Endothelial cell of umbilical vein (primary cell): ENCODE results near the gene GSDME. TPM values are rescaled to one million over a fixed set of nuclear protein-coding genes. Genes with fewer than 3 reads are reported as not detected.

ENCODE experiments used
- BruUV-seq: library from RNA; stranded (reverse); fragments of 400-500 nt; replicated peaks from 2 replicates; lab custom pipeline; 2021; lab: Mats Ljungman, UMichigan
- CTCF ChIA-PET: fragments of 300-600, 350-600 bp; sonication (Branson Sonifier 250); formaldehyde crosslinking; loops from one replicate; lab custom pipeline; 2021; ENCODE audit warnings: antibody characterized with exemption, inconsistent platforms; lab: Charles Lee
- POLR2A ChIA-PET: fragments of 300-600, 350-600 bp; sonication (Branson Sonifier 250); formaldehyde crosslinking; loops from one replicate; lab custom pipeline; 2021; ENCODE audit warnings: antibody characterized with exemption, inconsistent platforms; lab: Charles Lee
- DNase-seq: peaks from one replicate; pipeline ENCODE4 v3.0.0-alpha.2; 2011; ENCODE audit warnings: low read depth, low spot score
- FAIRE-seq: peaks from 2 replicates; lab custom pipeline; 2011; peaks lifted over from hg19 to GRCh38; lab: Jason Lieb, UNC
- H2AFZ ChIP-seq: 2 replicates; pipeline ENCODE4 v1.6.0; 2012; ENCODE audit warnings: low read depth, low read length, control low read depth, inconsistent platforms
- H3K27ac ChIP-seq: 2 replicates; pipeline ENCODE4 v1.5.1; 2011; ENCODE audit warnings: low read depth, mild to moderate bottlenecking, control low read depth, low read length, moderate library complexity; ENCODE audit not compliant: insufficient read depth
- H3K27me3 ChIP-seq, 2 experiments: 2 replicates each; pipeline versions ENCODE4 v1.6.0 to v1.6.1; 2011; ENCODE audit warnings: low read length in 2 of 2, mixed read lengths in 1 of 2; ENCODE audit not compliant: control insufficient read depth in 2 of 2, insufficient read depth in 2 of 2
- H3K36me3 ChIP-seq, 2 experiments: 2 replicates in 1 of 2; 3 replicates in 1 of 2; pipeline ENCODE4 v1.5.1; 2011; ENCODE audit warnings: low read length in 2 of 2, mild to moderate bottlenecking in 1 of 2, moderate library complexity in 1 of 2; ENCODE audit not compliant: control insufficient read depth in 2 of 2, insufficient read depth in 2 of 2; ENCODE audit errors: extremely low read depth in 1 of 2
- H3K4me1 ChIP-seq: 3 replicates; pipeline ENCODE4 v1.5.1; 2011; ENCODE audit warnings: mild to moderate bottlenecking, low read length; ENCODE audit not compliant: control insufficient read depth, insufficient read depth; ENCODE audit errors: extremely low read depth
- H3K4me2 ChIP-seq: 2 replicates; pipeline ENCODE4 v1.6.1; 2011; ENCODE audit warnings: low read length, control low read depth, mixed read lengths; ENCODE audit not compliant: insufficient read depth
- H3K4me3 ChIP-seq, 3 experiments: fragments of 200-600 bp in 1 of 3; sonication (generic), shearing (Covaris generic) in 1 of 3; replicated peaks in 1 of 3; 2 replicates each; pipeline ENCODE4 v1.5.1; 2011 to 2016; ENCODE audit warnings: control low read depth in 3 of 3, low read length in 3 of 3, mild to moderate bottlenecking in 2 of 3, inconsistent platforms in 1 of 3, low read depth in 1 of 3, moderate library complexity in 1 of 3; ENCODE audit not compliant: insufficient read depth in 1 of 3
- H3K79me2 ChIP-seq: 2 replicates; pipeline ENCODE4 v1.6.0; 2012; ENCODE audit warnings: low read length, inconsistent platforms; ENCODE audit not compliant: control insufficient read depth, insufficient read depth
- H3K9ac ChIP-seq: replicated peaks from 2 replicates; pipeline ENCODE3; 2011; ENCODE audit warnings: low read length, control low read depth; ENCODE audit not compliant: insufficient read depth; ENCODE audit errors: extremely low read depth
- H3K9me1 ChIP-seq: replicated peaks from 3 replicates; pipeline ENCODE4 v1.6.0; 2011; ENCODE audit warnings: mild to moderate bottlenecking, low read length; ENCODE audit not compliant: control insufficient read depth, insufficient read depth; ENCODE audit errors: extremely low read depth
- H3K9me3 ChIP-seq: replicated peaks from 2 replicates; pipeline ENCODE4 v1.5.1; 2012; ENCODE audit warnings: low read length, inconsistent platforms; ENCODE audit not compliant: control insufficient read depth, insufficient read depth
- H4K20me1 ChIP-seq: replicated peaks from 2 replicates; pipeline ENCODE3; 2011; ENCODE audit warnings: mild to moderate bottlenecking, low read length; ENCODE audit not compliant: control insufficient read depth, insufficient read depth; ENCODE audit errors: extremely low read depth
- MYC ChIP-seq: IDR thresholded peaks from one replicate; pipeline ENCODE4 v1.6.1; 2011; ENCODE audit warnings: mild to moderate bottlenecking, low read depth, low read length
- POLR2AphosphoS5 ChIP-seq: IDR thresholded peaks from 2 replicates; pipeline ENCODE4 v1.6.1; 2012; ENCODE audit warnings: low read depth, mild to moderate bottlenecking, control low read depth, low read length, moderate library complexity; ENCODE audit not compliant: insufficient read depth
- dilution Hi-C: fragments of 300-500 bp; cut with MboI; formaldehyde crosslinking; loops from one replicate; pipeline ENCODE4 v1.15.0; 2019; ENCODE audit warnings: low sequenced_read_pairs; ENCODE audit not compliant: extremely low pct_ligation_motif_present
- intact Hi-C: fragments of 100-400 bp; cut with micrococcal nuclease; formaldehyde crosslinking; loops from one replicate; pipeline ENCODE4 v1.10.0; 2022
- polyA plus RNA-seq, 4 experiments: library from polyadenylated mRNA; depleted of rRNA in 3 of 4; stranded (reverse) in 3 of 4; unstranded in 1 of 4; fragments of >200 nt; gene quantifications; 2 replicates each; pipeline versions ENCODE4 v1.2.1 to v1.2.3, GENCODE V29; 2011 to 2012; ENCODE audit warnings: missing spikeins in 1 of 4
- total RNA-seq: library from RNA; stranded (reverse); gene quantifications from 2 replicates; pipeline ENCODE4 v1.2.3, GENCODE V29; 2021

The GSDME gene
- total and polyA plus RNA-seq, 2 donors (not counting 3 experiments of a cell fraction or from before 2014, with no cell fraction given): 21.1 to 23.4 TPM

DNA sequence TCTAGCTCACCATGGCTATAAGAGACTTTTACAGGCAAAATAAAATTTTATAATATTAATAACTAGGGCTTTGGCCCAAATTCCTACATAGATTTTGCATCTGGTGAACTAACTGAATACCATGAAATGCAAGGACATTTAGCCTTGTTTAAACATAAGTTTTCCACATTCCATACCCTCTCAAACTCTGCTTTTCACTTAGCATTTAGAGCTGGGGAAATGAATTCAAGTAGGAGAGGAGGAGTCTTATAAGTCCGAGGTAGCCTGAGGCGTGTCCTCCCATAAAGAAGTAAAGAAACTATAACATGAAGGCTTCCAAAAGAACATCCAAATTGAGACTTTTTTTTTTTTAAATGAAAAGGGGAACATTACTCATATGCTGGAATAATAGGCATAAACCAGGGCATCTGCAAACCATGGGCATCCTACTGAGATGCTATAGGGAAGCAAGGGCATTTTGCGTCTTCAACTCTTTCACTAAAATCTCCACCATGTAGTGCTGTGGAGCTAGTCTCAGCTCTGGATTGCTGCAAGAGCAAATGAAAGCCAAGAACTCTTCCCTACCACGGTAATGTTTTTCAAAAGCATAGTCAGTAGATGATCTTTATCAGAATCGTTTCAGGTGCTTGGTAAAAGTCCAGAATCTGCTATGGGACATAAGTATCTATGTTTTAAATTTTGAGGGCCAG, 104.9 kb downstream of the GSDME start:
- H2AFZ ChIP-seq: no peak overlapping the region
- dilution Hi-C loops: no loop called here

More for the DNA sequence above, 104.9 kb downstream of the GSDME start:
- intact Hi-C loops: no loop called here
- no peaks in the 10 kb centered on the region for H3K4me1 ChIP-seq
- no peaks in the 10 kb centered on the region for H4K20me1 ChIP-seq
- H3K9ac ChIP-seq: no peak overlapping the region
- DNase-seq (no peak), FAIRE-seq (no peak)
- POLR2A ChIA-PET: interaction anchor here (0.7 kb wide), 1 partner anchor 495 kb away, joined by 3 read pairs; no protein-coding TSS in a partner anchor
- no peaks in the 10 kb centered on the region for H3K27me3 ChIP-seq
- no peaks in the 10 kb centered on the region for H3K9me1 ChIP-seq
- no peak overlapping the region for H3K27ac ChIP-seq
- H3K4me3 ChIP-seq: no peak overlapping the region
- H3K36me3 ChIP-seq: no peaks in the 10 kb centered on the region
- H3K79me2 ChIP-seq: no peaks in the 10 kb centered on the region
- CTCF ChIA-PET: interaction anchor here (0.7 to 1.4 kb wide), 3 partner anchors 12 to 250 kb away, joined by 3 to 5 read pairs (median 3); no protein-coding TSS in a partner anchor
- H3K9me3 ChIP-seq: no peaks in the 10 kb centered on the region
- no TSS peak for BruUV-seq
- H3K4me2 ChIP-seq: peak overlapping the region; percentile 58
- TF ChIP-seq POLR2AphosphoS5 (no peak), MYC (no peak)

Other genes starting within 250 kb of the GSDME start
- gene PALS2, start 184.0 kb downstream of the GSDME start, total RNA-seq: 23.6 and 24.4 TPM in 2 replicates
- 2.3 and 4.3 TPM in 2 replicates for gene PALS2, start 184.0 kb downstream of the GSDME start, polyA plus RNA-seq
- gene OSBPL3, start 222.7 kb upstream of the GSDME start, total RNA-seq: 27.1 and 31.3 TPM in 2 replicates
- gene OSBPL3, start 222.7 kb upstream of the GSDME start, polyA plus RNA-seq: 3.6 and 7.5 TPM in 2 replicates